K562 (cell line): Measurements from ENCODE around the gene EIF2S2. TPM values are rescaled to one million over a fixed set of nuclear protein-coding genes. Genes with fewer than 3 reads are reported as not detected.

Experiments used
- ATAC-seq: fragments of 200-7000 bp; cut with Tn5 transposase; 3 replicates; pipeline ENCODE4 v1.9.1; 2020; ENCODE audit warnings: moderate library complexity
- BruUV-seq: library from RNA; stranded (reverse); fragments of 400-500 nt; replicated peaks from 2 replicates; lab custom pipeline; 2021; lab: Mats Ljungman, UMichigan
- CTCF ChIA-PET: fragments of 300-600 bp; formaldehyde crosslinking; extraction: SDS; loops from one replicate; lab custom pipeline; 2021; ENCODE audit warnings: low intra/inter-chr PET ratio; lab: Yijun Ruan, JAX
- POLR2A ChIA-PET: fragments of 300-600, 350-650 bp; sonication (Branson Sonifier 250); formaldehyde crosslinking; extraction: SDS; loops from one replicate; lab custom pipeline; 2021; ENCODE audit warnings: antibody characterized with exemption, inconsistent platforms; lab: Yijun Ruan, JAX
- DNase-seq, 4 experiments: peaks; one replicate each; pipeline versions ENCODE4 v3.0.0 to v3.0.0-alpha.2; 2011 to 2018; ENCODE audit warnings: low spot score in 3 of 4, mixed read lengths in 3 of 4; ENCODE audit errors: extremely low read depth in 1 of 4
- FAIRE-seq: peaks from 2 replicates; lab custom pipeline; 2011; peaks lifted over from hg19 to GRCh38; lab: Jason Lieb, UNC
- H2AFZ ChIP-seq: 2 replicates; pipeline ENCODE4 v1.6.0; 2011; ENCODE audit warnings: low read depth, low read length, control low read depth, inconsistent platforms
- H3K27ac ChIP-seq: fragments of 200-600 bp; 3 replicates; pipeline ENCODE4 v1.8.0; 2011; ENCODE audit warnings: low read depth, mild to moderate bottlenecking, control low read depth, inconsistent platforms, low read length, moderate library complexity, mixed read lengths; ENCODE audit errors: extremely low read depth
- H3K27me3 ChIP-seq, 2 experiments: fragments of 300-600 bp in 1 of 2; 2 replicates in 1 of 2; 3 replicates in 1 of 2; pipeline versions ENCODE4 v1.6.0 to v1.8.0; 2011; ENCODE audit warnings: inconsistent platforms in 2 of 2, low read length in 2 of 2, mild to moderate bottlenecking in 1 of 2, mixed read lengths in 1 of 2, moderate library complexity in 1 of 2; ENCODE audit not compliant: control insufficient read depth in 2 of 2, insufficient read depth in 2 of 2
- H3K36me3 ChIP-seq: fragments of 300-600 bp; 3 replicates; pipeline ENCODE4 v1.8.0; 2011; ENCODE audit warnings: mild to moderate bottlenecking, low read length, inconsistent platforms; ENCODE audit not compliant: control insufficient read depth, insufficient read depth
- H3K4me1 ChIP-seq, 2 experiments: fragments of 200-600 bp in 1 of 2; replicated peaks in 1 of 2; 2 replicates in 1 of 2; 3 replicates in 1 of 2; pipeline versions ENCODE4 v1.5.1 to v1.8.0; 2011; ENCODE audit warnings: inconsistent platforms in 2 of 2, low read length in 2 of 2, mild to moderate bottlenecking in 1 of 2, mixed read lengths in 1 of 2, moderate library complexity in 1 of 2; ENCODE audit not compliant: control insufficient read depth in 2 of 2, insufficient read depth in 2 of 2
- H3K4me2 ChIP-seq: 2 replicates; pipeline ENCODE4 v1.6.1; 2011; ENCODE audit warnings: low read length, control low read depth, inconsistent platforms, mixed read lengths; ENCODE audit not compliant: insufficient read depth
- H3K4me3 ChIP-seq: fragments of 200-600 bp; sonication (generic), shearing (Covaris generic); 2 replicates; pipeline ENCODE4 v1.5.1; 2016; ENCODE audit warnings: control low read depth, inconsistent platforms
- H3K79me2 ChIP-seq: fragments of 200-600 bp; 3 replicates; pipeline ENCODE4 v1.8.0; 2011; ENCODE audit warnings: low read length, inconsistent platforms; ENCODE audit not compliant: control insufficient read depth, insufficient read depth
- H3K9ac ChIP-seq, 2 experiments: 2 replicates each; pipeline versions ENCODE4 v1.6.0 to v1.6.1; 2011; ENCODE audit warnings: low read depth in 2 of 2, low read length in 2 of 2, control low read depth in 1 of 2, inconsistent platforms in 1 of 2, mild to moderate bottlenecking in 1 of 2, mixed read lengths in 1 of 2; ENCODE audit not compliant: insufficient read depth in 1 of 2
- H3K9me1 ChIP-seq: one replicate; pipeline ENCODE4 v1.6.0; 2011; ENCODE audit warnings: inconsistent platforms, mild to moderate bottlenecking, low read length, moderate library complexity; ENCODE audit not compliant: control insufficient read depth, insufficient read depth
- H3K9me3 ChIP-seq: replicated peaks from 2 replicates; pipeline ENCODE4 v1.5.1; 2011; ENCODE audit warnings: low read depth, low read length, inconsistent platforms; ENCODE audit not compliant: control insufficient read depth, insufficient read depth
- H4K20me1 ChIP-seq: replicated peaks from 2 replicates; pipeline ENCODE4 v1.6.1; 2011; ENCODE audit warnings: low read length, inconsistent platforms, mixed read lengths; ENCODE audit not compliant: control insufficient read depth, insufficient read depth
- CBX3 ChIP-seq, 2 experiments: IDR thresholded peaks; 1 replicate in 1 of 2; 2 replicates in 1 of 2; pipeline ENCODE4 v1.6.1; 2012; ENCODE audit warnings: inconsistent platforms in 2 of 2, low read length in 2 of 2, borderline replicate concordance in 1 of 2, control low read depth in 1 of 2
- CREB1 ChIP-seq, 2 experiments: sonication (generic) in 1 of 2; formaldehyde crosslinking in 1 of 2; IDR thresholded peaks; 2 replicates each; pipeline versions ENCODE4 v1.6.1 to v1.8.0; 2012 to 2022; ENCODE audit warnings: inconsistent platforms in 1 of 2, mild to moderate bottlenecking in 1 of 2, missing genetic modification reagents in 1 of 2, moderate library complexity in 1 of 2
- EP300 ChIP-seq: IDR thresholded peaks from 2 replicates; pipeline ENCODE4 v1.6.1; 2012; ENCODE audit warnings: low read length, improper control_type of control experiment
- ETV5 ChIP-seq: sonication (generic); formaldehyde crosslinking; IDR thresholded peaks from 2 replicates; pipeline ENCODE4 v1.4.0; 2020; ENCODE audit warnings: low read depth, mild to moderate bottlenecking, missing genetic modification reagents
- HMG20A ChIP-seq: fragments of 450-650 bp; formaldehyde crosslinking; conservative IDR thresholded peaks from 2 replicates; pipeline ENCODE4 v1.4.0; 2020; ENCODE audit warnings: mild to moderate bottlenecking, mixed read lengths
- HNRNPUL1 ChIP-seq: fragments of 200-400 bp; formaldehyde crosslinking; IDR thresholded peaks from 2 replicates; pipeline ENCODE4 v1.6.1; 2017; ENCODE audit warnings: low read length
- JUNB ChIP-seq: fragments of 450-650 bp; formaldehyde crosslinking; conservative IDR thresholded peaks from 2 replicates; pipeline ENCODE4 v1.4.0; 2020; ENCODE audit warnings: mild to moderate bottlenecking
- NR1H2 ChIP-seq: sonication (generic); formaldehyde crosslinking; IDR thresholded peaks from 2 replicates; pipeline ENCODE4 v1.4.0; 2020; ENCODE audit warnings: mild to moderate bottlenecking, missing genetic modification reagents
- PCBP2 ChIP-seq: fragments of 200-400 bp; formaldehyde crosslinking; IDR thresholded peaks from 2 replicates; pipeline ENCODE4 v1.6.1; 2018; ENCODE audit warnings: low read length, low read depth, mild to moderate bottlenecking, moderate library complexity; ENCODE audit not compliant: poor library complexity, severe bottlenecking
- POLR2A ChIP-seq: fragments of 450-650 bp; conservative IDR thresholded peaks from 2 replicates; pipeline ENCODE4 v1.6.1; 2016
- WGBS: fragments of 100-300 bp; shearing (Covaris generic); methylation state at CpG from one replicate; pipeline ENCODE4 v1.1.6; 2016; ENCODE audit warnings: low coverage, mixed read lengths; ENCODE audit not compliant: insufficient coverage; ENCODE audit errors: missing lambda C conversion rate; 5-methylcytosine and 5-hydroxymethylcytosine counted together
- in situ Hi-C: fragments of 300-500 bp; cut with MboI; formaldehyde crosslinking; loops from 4 replicates; pipeline ENCODE4 v1.15.0; 2018; ENCODE audit warnings: inconsistent platforms, mixed read lengths
- intact Hi-C: fragments of 100-400 bp; cut with micrococcal nuclease; formaldehyde crosslinking; loops from 2 replicates; pipeline ENCODE4 v1.14.2; 2022
- polyA plus RNA-seq, 8 experiments: library from polyadenylated mRNA; depleted of rRNA in 4 of 8; stranded (reverse) in 5 of 8; unstranded in 3 of 8; fragments of >200 nt; fragmentation: Nextera tagmentation in 2 of 8; fragmentation: Illumina TruSeq in 1 of 8; extraction: Ambion mirVana in 2 of 8; extraction: Trizol in 1 of 8; gene quantifications; 2 replicates each; pipeline versions ENCODE4 v1.2.1 to v1.2.3, GENCODE V29; 2011 to 2014; ENCODE audit warnings: inconsistent platforms in 1 of 8, missing spikeins in 1 of 8
- total RNA-seq, 7 experiments: library from RNA; depleted of rRNA in 6 of 7; stranded (reverse); fragments of >200 nt in 6 of 7; fragmentation: Illumina TruSeq in 2 of 7; extraction: Trizol in 2 of 7; gene quantifications; 2 replicates each; pipeline versions ENCODE4 v1.2.1 to v1.2.3, GENCODE V29; 2011 to 2021; ENCODE audit warnings: low replicate concordance in 1 of 7
- TF ChIP-seq, protein P1 (sequence below): fragments of 200-800 bp; sonication (Bioruptor generic); IDR thresholded peaks from 2 replicates; pipeline ENCODE4 v1.6.1; 2017; ENCODE audit warnings: missing genetic modification characterization, missing compliant biosample characterization
- TF ChIP-seq, protein P2 (sequence below), 2 experiments: fragments of 450-650 bp in 1 of 2; sonication (generic) in 1 of 2; formaldehyde crosslinking in 1 of 2; IDR thresholded peaks in 1 of 2; conservative IDR thresholded peaks in 1 of 2; 2 replicates each; pipeline versions ENCODE4 v1.6.1 to v1.8.1; 2016 to 2023; ENCODE audit warnings: mild to moderate bottlenecking in 2 of 2, moderate library complexity in 2 of 2, inconsistent platforms in 1 of 2, missing genetic modification reagents in 1 of 2

EIF2S2 gene
- total and polyA plus RNA-seq, 9 of the 15 experiments (the other 6 are each of a cell fraction or from before 2014, with no cell fraction given): 79.7 to 220 (median 154) TPM

DNA sequence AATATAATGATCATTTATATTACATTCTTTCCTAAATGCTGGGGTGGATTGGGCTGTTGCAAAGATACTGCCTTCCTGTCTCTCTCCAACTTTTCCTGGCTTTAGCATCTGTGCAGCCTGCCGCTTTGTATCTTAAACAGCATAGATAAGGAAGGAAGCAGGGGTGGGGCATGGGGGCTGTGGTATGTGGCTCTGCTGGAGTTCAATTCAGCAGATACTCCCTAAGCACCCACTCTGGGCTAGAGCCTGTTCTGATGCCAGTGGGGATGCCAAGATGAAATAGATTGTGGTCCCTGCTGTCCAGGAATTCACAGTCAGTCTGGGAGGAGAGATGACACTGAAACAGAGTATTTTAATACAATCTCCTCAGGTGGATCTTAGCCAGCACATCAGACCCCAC, 56.8 kb downstream of the EIF2S2 start:
- no TSS peak for BruUV-seq
- peak in 2 of 4 experiments; percentile 23 to 34 for DNase-seq
- Histone ChIP-seq H3K36me3 (peaks cover 6% of the 10 kb centered on the region; the same call in 2 of the 3 replicates), H4K20me1 (peaks cover 27% of the 10 kb centered on the region), H2AFZ (no peak overlapping the region), H3K4me3 (no peak overlapping the region), H3K79me2 (peaks cover 53% of the 10 kb centered on the region), H3K27me3 (no peaks in the 10 kb centered on the region), H3K9me3 (no peaks in the 10 kb centered on the region), H3K27ac (no peak overlapping the region), H3K9me1 (no peaks in the 10 kb centered on the region), H3K4me2 (no peak overlapping the region), H3K9ac (no peak overlapping the region), H3K4me1 (peaks cover 0 to 6% of the 10 kb centered on the region in 2 experiments; a peak in 2 of 5 replicates)
- FAIRE-seq: no peak
- in situ Hi-C loops (no loop called here), intact Hi-C loops (no loop called here)
- no peak for TF ChIP-seq CBX3 (IDR thresholded peaks at IDR 0.05; ENCODE audit: borderline replicate concordance in 1 of 2, low read length in 2 of 2)
- TF ChIP-seq, protein P1, sequence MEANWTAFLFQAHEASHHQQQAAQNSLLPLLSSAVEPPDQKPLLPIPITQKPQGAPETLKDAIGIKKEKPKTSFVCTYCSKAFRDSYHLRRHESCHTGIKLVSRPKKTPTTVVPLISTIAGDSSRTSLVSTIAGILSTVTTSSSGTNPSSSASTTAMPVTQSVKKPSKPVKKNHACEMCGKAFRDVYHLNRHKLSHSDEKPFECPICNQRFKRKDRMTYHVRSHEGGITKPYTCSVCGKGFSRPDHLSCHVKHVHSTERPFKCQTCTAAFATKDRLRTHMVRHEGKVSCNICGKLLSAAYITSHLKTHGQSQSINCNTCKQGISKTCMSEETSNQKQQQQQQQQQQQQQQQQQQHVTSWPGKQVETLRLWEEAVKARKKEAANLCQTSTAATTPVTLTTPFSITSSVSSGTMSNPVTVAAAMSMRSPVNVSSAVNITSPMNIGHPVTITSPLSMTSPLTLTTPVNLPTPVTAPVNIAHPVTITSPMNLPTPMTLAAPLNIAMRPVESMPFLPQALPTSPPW: peak; percentile 49; the same call in 1 of the 2 replicates
- CTCF ChIA-PET: no interaction called here
- POLR2A ChIA-PET: interaction anchor here (0.9 kb wide), 1 partner anchor 8 kb away, joined by 3 read pairs; no protein-coding TSS in a partner anchor
- 8% methylated on average over 1 of the region's 1 CpG for WGBS
- ATAC-seq: no peak; the same call in 2 of the 3 replicates

DNA sequence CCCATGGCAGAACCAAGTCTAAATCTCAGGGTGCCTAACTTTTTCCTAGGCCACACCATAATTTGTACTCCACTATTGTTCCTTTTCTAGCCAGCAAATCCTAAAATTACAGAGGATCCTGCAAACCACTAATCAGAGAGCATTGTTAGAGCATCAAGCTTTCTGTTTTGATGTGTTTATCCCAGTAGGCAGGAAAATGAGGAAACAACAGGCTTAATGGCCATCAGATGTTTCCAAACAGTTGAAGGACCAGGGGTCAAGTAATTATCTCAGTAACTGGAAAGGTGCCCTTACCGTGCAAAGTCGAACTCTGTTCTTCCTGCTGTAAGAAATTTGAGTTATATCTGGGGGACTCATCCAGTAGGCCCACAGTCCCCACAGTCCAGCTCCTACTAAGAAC, 59.6 kb downstream of the EIF2S2 start:
- Histone ChIP-seq H2AFZ (no peak overlapping the region), H3K4me1 (peaks cover 0 to 6% of the 10 kb centered on the region in 2 experiments; a peak in 2 of 5 replicates), H3K36me3 (peaks cover 3% of the 10 kb centered on the region; the same call in 1 of the 3 replicates), H3K79me2 (peaks cover 65% of the 10 kb centered on the region), H3K27ac (no peak overlapping the region), H3K9me3 (no peaks in the 10 kb centered on the region), H3K9me1 (peaks cover 6% of the 10 kb centered on the region), H3K27me3 (no peaks in the 10 kb centered on the region), H3K4me3 (no peak overlapping the region), H4K20me1 (peaks cover 21% of the 10 kb centered on the region), H3K9ac (no peak overlapping the region), H3K4me2 (no peak overlapping the region)
- ATAC-seq (no peak), FAIRE-seq (no peak), DNase-seq (no peak)
- 75% methylated on average over 2 of the region's 2 CpGs for WGBS
- intact Hi-C loops (no loop called here), in situ Hi-C loops (no loop called here)
- CTCF ChIA-PET: no interaction called here
- POLR2A ChIA-PET: interaction anchor here (0.6 kb wide), 1 partner anchor 60 kb away, joined by 4 read pairs; no protein-coding TSS in a partner anchor
- no TSS peak for BruUV-seq
- no peak for TF ChIP-seq HNRNPUL1
- TF ChIP-seq PCBP2: no peak
- no peak for TF ChIP-seq CREB1 (IDR thresholded peaks at IDR 0.05)
- TF ChIP-seq CREB1 (CRISPR knock-in tag; IDR thresholded peaks at IDR 0.05): no peak
- no peak for TF ChIP-seq EP300
- TF ChIP-seq HMG20A (CRISPR knock-in tag): no peak
- no peak for TF ChIP-seq POLR2A
- no peak for TF ChIP-seq ETV5 (CRISPR knock-in tag)
- TF ChIP-seq NR1H2 (CRISPR knock-in tag): no peak
- no peak for TF ChIP-seq JUNB
- TF ChIP-seq, protein P2, sequence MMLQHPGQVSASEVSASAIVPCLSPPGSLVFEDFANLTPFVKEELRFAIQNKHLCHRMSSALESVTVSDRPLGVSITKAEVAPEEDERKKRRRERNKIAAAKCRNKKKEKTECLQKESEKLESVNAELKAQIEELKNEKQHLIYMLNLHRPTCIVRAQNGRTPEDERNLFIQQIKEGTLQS (IDR thresholded peaks at IDR 0.05): no peak
- TF ChIP-seq, protein P2 (CRISPR knock-in tag; conservative IDR thresholded peaks at IDR 0.05): no peak
